Measurements from ENCODE around the gene GPBAR1.

DNA sequence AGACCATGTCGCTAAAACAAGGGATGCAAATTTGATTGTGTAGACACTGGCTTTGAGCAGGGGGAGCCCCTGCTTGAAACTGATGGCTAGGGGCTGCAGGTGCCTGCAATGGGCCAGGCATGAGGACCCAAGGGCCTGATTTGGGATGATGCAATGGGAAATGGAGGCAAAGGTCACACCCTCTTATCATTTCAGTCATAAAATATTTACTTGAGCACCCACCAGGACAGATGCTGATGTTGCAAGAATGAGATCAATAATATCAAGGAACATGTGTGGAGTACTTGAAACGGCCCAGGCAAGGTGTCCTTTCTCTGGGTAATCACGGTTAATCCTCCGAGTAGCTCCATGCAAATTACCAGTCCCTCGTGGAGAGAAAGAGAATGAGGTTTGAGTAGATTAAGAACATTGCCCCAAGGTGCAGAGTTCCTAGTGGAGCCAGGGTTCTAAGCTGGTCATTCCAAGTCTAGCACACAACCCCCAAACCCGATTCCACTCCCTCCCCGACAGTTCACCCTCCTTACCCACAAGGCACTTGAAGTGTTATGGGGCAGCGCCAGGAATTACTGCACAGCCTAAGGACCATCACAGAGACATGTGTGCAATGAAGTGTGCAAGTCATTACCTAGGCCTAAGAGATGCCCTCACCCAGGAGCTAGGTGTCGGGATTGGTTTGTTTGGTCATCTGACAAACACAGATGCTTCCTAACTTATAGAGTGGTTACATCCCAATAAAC, 45.5 kb downstream of the GPBAR1 start:
- TF ChIP-seq, protein P1, sequence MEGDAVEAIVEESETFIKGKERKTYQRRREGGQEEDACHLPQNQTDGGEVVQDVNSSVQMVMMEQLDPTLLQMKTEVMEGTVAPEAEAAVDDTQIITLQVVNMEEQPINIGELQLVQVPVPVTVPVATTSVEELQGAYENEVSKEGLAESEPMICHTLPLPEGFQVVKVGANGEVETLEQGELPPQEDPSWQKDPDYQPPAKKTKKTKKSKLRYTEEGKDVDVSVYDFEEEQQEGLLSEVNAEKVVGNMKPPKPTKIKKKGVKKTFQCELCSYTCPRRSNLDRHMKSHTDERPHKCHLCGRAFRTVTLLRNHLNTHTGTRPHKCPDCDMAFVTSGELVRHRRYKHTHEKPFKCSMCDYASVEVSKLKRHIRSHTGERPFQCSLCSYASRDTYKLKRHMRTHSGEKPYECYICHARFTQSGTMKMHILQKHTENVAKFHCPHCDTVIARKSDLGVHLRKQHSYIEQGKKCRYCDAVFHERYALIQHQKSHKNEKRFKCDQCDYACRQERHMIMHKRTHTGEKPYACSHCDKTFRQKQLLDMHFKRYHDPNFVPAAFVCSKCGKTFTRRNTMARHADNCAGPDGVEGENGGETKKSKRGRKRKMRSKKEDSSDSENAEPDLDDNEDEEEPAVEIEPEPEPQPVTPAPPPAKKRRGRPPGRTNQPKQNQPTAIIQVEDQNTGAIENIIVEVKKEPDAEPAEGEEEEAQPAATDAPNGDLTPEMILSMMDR (IDR thresholded peaks at IDR 0.05): no peak
- no peak for TF ChIP-seq POLR2A (IDR thresholded peaks at IDR 0.05)
